ENCODE measurements around the gene FSTL5.

The FSTL5 gene

DNA sequence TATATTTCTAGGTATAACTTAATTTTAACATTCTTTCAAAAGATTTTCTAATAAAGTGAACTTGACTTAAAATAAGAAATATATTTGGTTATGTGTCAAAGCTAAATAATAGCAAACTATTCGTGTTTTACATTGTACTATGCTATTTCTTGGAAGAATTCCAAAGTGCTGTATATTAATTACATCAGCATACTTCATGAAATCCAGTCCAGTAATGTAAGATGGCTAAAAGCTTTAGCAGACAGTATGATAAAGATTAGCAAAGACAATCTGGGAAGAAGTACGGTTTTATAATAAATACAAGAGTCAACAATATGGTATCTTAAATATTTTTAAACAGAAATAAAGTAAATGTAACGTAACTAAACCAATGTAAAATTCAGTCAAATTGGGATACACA is 125.7 kb downstream of the FSTL5 start:
- no peak for TF ChIP-seq TAF1 (IDR thresholded peaks at IDR 0.05; ENCODE audit: borderline replicate concordance, insufficient read depth, low read length)
- no peak for TF ChIP-seq SIN3A (IDR thresholded peaks at IDR 0.05; ENCODE audit: borderline replicate concordance, insufficient read depth, low read length)

DNA sequence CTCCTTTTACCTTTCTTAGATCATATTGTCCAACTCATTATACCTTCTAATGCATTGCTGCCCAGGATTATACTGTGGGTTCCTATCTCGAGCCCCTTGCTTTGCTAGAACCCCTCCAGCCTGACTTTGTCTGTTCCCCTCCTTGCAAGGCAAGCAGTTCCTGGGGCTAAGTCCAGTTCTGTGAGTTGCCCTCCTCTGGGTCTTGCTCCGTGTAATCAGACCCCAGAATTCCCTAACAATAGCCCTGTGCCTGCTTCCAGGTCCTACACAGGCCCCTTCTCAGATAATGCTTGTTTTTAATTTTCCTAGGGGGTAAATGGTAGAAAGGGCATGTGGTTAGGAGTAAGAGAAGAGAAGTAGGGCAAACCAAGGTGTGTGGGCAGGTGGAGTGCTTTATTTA is 145.9 kb downstream of the FSTL5 start:
- TF ChIP-seq POLR2AphosphoS5 (IDR thresholded peaks at IDR 0.05; ENCODE audit: low read depth, low read length) = no peak
- no peak for TF ChIP-seq REST (IDR thresholded peaks at IDR 0.05; ENCODE audit: insufficient read depth in 1 of 2, low read depth in 2 of 2, low read length in 2 of 2)
- no peak for TF ChIP-seq FOXP2 (optimal IDR thresholded peaks at IDR 0.05; ENCODE audit: borderline replicate concordance, extremely low read depth, extremely low read length, insufficient read depth)

- no peak for TF ChIP-seq REST (IDR thresholded peaks at IDR 0.05; ENCODE audit: insufficient read depth in 1 of 2, low read depth in 2 of 2, low read length in 2 of 2)
- no peak for TF ChIP-seq POLR2AphosphoS5 (IDR thresholded peaks at IDR 0.05; ENCODE audit: low read depth, low read length)
- TF ChIP-seq SIN3A (IDR thresholded peaks at IDR 0.05; ENCODE audit: borderline replicate concordance, insufficient read depth, low read length) = no peak
- TF ChIP-seq TAF1 (IDR thresholded peaks at IDR 0.05; ENCODE audit: borderline replicate concordance, insufficient read depth, low read length) = no peak
- no peak for TF ChIP-seq FOXP2 (optimal IDR thresholded peaks at IDR 0.05; ENCODE audit: borderline replicate concordance, extremely low read depth, extremely low read length, insufficient read depth)
Observed at GRCh38 chr4:162016991-162017390, 146.8 kb downstream of the FSTL5 start.

DNA sequence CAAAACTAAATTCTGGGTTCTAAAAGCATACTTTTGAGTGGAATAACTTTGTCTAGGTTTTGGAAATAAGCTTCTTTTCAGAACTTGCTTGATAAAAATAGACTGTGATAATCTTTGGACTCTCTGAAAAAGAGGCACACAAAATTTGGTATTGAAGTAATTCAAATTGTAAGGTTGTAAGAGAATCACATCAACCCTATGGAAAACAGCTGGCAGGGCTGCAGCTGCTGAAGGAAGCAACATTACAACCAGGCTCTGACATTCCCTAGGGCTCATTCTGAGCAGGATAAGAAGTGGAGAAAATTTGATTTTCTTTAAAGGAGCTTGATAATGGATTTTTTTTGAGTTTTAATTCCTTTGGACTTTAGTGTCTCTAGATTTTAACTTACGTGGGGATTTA is 147.6 kb downstream of the FSTL5 start:
- no peak for TF ChIP-seq TAF1 (IDR thresholded peaks at IDR 0.05; ENCODE audit: borderline replicate concordance, insufficient read depth, low read length)
- TF ChIP-seq POLR2AphosphoS5 (IDR thresholded peaks at IDR 0.05; ENCODE audit: low read depth, low read length) = no peak
- no peak for TF ChIP-seq REST (IDR thresholded peaks at IDR 0.05; ENCODE audit: insufficient read depth in 1 of 2, low read depth in 2 of 2, low read length in 2 of 2)
- no peak for TF ChIP-seq SIN3A (IDR thresholded peaks at IDR 0.05; ENCODE audit: borderline replicate concordance, insufficient read depth, low read length)
- TF ChIP-seq FOXP2 (optimal IDR thresholded peaks at IDR 0.05; ENCODE audit: borderline replicate concordance, extremely low read depth, extremely low read length, insufficient read depth) = no peak

DNA sequence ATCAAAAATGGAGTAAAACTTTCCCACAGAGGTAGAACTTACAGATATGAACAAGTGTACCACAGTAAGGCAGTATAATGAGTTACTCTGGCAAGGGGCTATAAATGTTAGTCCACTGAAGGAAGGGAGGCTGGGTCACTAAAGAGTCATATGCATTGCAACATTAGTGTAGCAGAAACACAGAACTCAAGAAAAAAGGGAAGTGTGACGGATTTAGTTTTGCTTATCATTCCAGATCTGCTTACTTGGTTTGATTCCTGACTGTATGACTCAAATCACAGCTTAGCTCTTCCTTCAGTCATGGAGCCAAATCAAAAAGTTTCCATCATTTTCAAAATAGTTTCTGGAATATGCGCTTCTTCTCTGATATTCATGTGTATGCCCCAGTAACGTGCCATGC is 148.7 kb downstream of the FSTL5 start:
- TF ChIP-seq REST (IDR thresholded peaks at IDR 0.05; ENCODE audit: insufficient read depth in 1 of 2, low read depth in 2 of 2, low read length in 2 of 2) (no peak), TAF1 (IDR thresholded peaks at IDR 0.05; ENCODE audit: borderline replicate concordance, insufficient read depth, low read length) (no peak), SIN3A (IDR thresholded peaks at IDR 0.05; ENCODE audit: borderline replicate concordance, insufficient read depth, low read length) (no peak), FOXP2 (optimal IDR thresholded peaks at IDR 0.05; ENCODE audit: borderline replicate concordance, extremely low read depth, extremely low read length, insufficient read depth) (no peak), POLR2AphosphoS5 (IDR thresholded peaks at IDR 0.05; ENCODE audit: low read depth, low read length) (no peak)
